ENCODE results near the gene VPS45. TPM values are rescaled to one million over a fixed set of nuclear protein-coding genes. Genes with fewer than 3 reads are reported as not detected.

Gene VPS45
- total and polyA plus RNA-seq, 2 of the 13 experiments (the other 11 are each of a cell fraction or from before 2014, with no cell fraction given) = 15.2 to 25.2 TPM

- no peak for TF ChIP-seq HNF1A (IDR thresholded peaks at IDR 0.05; ENCODE audit: low read depth)
- no peak for TF ChIP-seq HNF1A (CRISPR knock-in tag; IDR thresholded peaks at IDR 0.05; ENCODE audit: borderline replicate concordance)
- TF ChIP-seq DRAP1 (CRISPR knock-in tag; IDR thresholded peaks at IDR 0.05) = no peak
- peak; percentile 5; the same call in 1 of the 2 replicates for TF ChIP-seq EEA1 (CRISPR knock-in tag; IDR thresholded peaks at IDR 0.05; ENCODE audit: borderline replicate concordance)
- peak; percentile 47; the same call in 1 of the 2 replicates for TF ChIP-seq ZHX2 (IDR thresholded peaks at IDR 0.05; ENCODE audit: low read depth)
- no peak for TF ChIP-seq ZHX2 (CRISPR knock-in tag; IDR thresholded peaks at IDR 0.05; ENCODE audit: borderline replicate concordance)
- no peak for TF ChIP-seq ZNF468 (CRISPR knock-in tag; IDR thresholded peaks at IDR 0.05)
- no peak for TF ChIP-seq TARDBP (CRISPR knock-in tag; IDR thresholded peaks at IDR 0.05)
- no peak for TF ChIP-seq ZNF563 (CRISPR knock-in tag; IDR thresholded peaks at IDR 0.05)
- 0 out of 2 replicates have a peak, but pooled peaks have one; percentile 19 for TF ChIP-seq SP4 (CRISPR knock-in tag; IDR thresholded peaks at IDR 0.05)
- TF ChIP-seq RAD21 (CRISPR knock-in tag; IDR thresholded peaks at IDR 0.05) = no peak
- no peak for TF ChIP-seq ZNF713 (CRISPR knock-in tag; IDR thresholded peaks at IDR 0.05)
- peak; percentile 20 for TF ChIP-seq SKI (IDR thresholded peaks at IDR 0.05; ENCODE audit: partially characterized antibody)
- TF ChIP-seq PTBP1 (IDR thresholded peaks at IDR 0.05; ENCODE audit: low read depth, low read length, poor library complexity, severe bottlenecking) = no peak
- TF ChIP-seq RFXAP (CRISPR knock-in tag; IDR thresholded peaks at IDR 0.05; ENCODE audit: borderline replicate concordance) = 0 out of 2 replicates have a peak, but pooled peaks have one; percentile 34
- no peak for TF ChIP-seq TEAD3 (CRISPR knock-in tag; optimal IDR thresholded peaks at IDR 0.05; ENCODE audit: borderline replicate concordance)
- TF ChIP-seq HIVEP1 (CRISPR knock-in tag; IDR thresholded peaks at IDR 0.05) = no peak
- 0 out of 2 replicates have a peak, but pooled peaks have one; percentile 59 for TF ChIP-seq FLYWCH1 (CRISPR knock-in tag; IDR thresholded peaks at IDR 0.05)
- peak; percentile 96 for TF ChIP-seq ZBTB7B (CRISPR knock-in tag; IDR thresholded peaks at IDR 0.05)
- TF ChIP-seq IKZF1 (IDR thresholded peaks at IDR 0.05) = no peak
- TF ChIP-seq ZNF607 (CRISPR knock-in tag; IDR thresholded peaks at IDR 0.05; ENCODE audit: borderline replicate concordance) = no peak
- no peak for TF ChIP-seq ZNF317 (CRISPR knock-in tag; IDR thresholded peaks at IDR 0.05)
- no peak for TF ChIP-seq MTA3 (CRISPR knock-in tag; IDR thresholded peaks at IDR 0.05)
- no peak for TF ChIP-seq ZNF672 (CRISPR knock-in tag; IDR thresholded peaks at IDR 0.05)
These were observed 765 bp upstream of the VPS45 start (continued) for GRCh38 chr1:150066838-150067183.

Measured in HepG2 (cell line).